HG03460 (cell line): ENCODE data around the gene MAPK14.
"Not testable (repeated sequence)": the region's sequence is repeated elsewhere in the genome, so short reads cannot be mapped to it uniquely, and the experiment has no call there.

Experiments used
- ATAC-seq: cut with Tn5 transposase; IDR thresholded peaks from one replicate; pipeline ENCODE4 v1.9.1; 2021; ENCODE audit not compliant: unreplicated experiment

Gene MAPK14

DNA sequence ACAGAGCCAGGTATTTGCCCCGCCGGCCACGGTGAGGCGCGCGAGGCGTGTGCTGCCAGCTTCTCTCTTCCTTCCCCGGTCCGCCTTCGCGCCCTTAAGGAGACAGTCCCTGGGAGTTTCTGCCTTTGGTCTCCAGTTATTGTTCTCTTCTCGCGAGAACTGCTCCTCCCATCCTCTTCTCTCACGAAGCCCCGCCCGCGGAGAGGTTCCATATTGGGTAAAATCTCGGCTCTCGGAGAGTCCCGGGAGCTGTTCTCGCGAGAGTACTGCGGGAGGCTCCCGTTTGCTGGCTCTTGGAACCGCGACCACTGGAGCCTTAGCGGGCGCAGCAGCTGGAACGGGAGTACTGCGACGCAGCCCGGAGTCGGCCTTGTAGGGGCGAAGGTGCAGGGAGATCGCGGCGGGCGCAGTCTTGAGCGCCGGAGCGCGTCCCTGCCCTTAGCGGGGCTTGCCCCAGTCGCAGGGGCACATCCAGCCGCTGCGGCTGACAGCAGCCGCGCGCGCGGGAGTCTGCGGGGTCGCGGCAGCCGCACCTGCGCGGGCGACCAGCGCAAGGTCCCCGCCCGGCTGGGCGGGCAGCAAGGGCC, at the start of gene MAPK14:
Gene MAPK14, plus strand, starts transcription at position 308 of the 587 bp plus-strand sequence. CDS start 350 bp downstream, outside the sequence.
- peak; percentile 78 for ATAC-seq

GRCh38 chr6:35980126-35980525, 47.5 kb upstream of the MAPK14 start:
- not testable (repeated sequence) for ATAC-seq

- ATAC-seq, result no peak
These were observed 46.5 kb upstream of the MAPK14 start for GRCh38 chr6:35980991-35981645.

DNA sequence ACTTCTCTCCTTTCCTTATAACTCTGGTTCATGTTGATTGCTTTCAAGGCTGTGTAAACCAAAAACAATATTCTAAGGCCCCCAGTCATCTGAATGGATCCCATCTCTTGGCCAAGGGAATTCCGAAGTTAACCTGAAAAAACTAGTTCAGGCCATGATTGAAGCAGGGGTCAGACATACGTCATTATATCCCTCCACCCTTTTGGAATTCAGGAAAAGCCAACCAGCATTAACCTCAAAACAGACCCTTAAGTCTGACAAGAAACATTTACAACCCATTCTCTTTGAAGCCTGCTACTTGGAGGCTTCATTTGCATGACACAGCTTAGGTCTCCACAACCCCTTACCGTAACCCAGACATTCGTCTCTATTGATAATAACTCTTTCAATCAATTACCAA, 42.9 kb upstream of the MAPK14 start:
- no peak for ATAC-seq

DNA sequence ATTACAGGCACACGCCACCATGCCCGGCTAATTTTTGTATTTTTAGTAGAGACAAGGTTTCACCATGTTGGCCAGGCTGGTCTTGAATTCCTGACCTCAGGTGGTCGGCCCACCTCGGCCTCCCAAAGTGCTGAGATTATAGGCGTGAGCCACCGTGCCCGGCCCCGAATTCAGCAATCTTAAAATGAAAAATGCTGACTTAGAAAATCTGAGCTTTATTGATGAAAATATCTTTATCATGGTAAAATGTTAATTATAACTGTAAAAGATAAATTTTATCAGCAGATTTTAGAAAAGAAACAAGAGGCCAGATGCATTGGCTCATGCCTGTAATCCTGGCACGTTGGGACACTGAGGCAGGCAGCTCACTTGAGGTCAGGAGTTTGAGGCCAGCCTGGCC, 39.6 kb upstream of the MAPK14 start:
- ATAC-seq, result not testable (repeated sequence)

- no peak for ATAC-seq
These were observed 34.5 kb upstream of the MAPK14 start for GRCh38 chr6:35993150-35993549.

- no peak for ATAC-seq
These were observed 27.2 kb upstream of the MAPK14 start for GRCh38 chr6:36000451-36000850.

- ATAC-seq, result no peak
These were observed 11.9 kb upstream of the MAPK14 start for GRCh38 chr6:36015666-36016065.

DNA sequence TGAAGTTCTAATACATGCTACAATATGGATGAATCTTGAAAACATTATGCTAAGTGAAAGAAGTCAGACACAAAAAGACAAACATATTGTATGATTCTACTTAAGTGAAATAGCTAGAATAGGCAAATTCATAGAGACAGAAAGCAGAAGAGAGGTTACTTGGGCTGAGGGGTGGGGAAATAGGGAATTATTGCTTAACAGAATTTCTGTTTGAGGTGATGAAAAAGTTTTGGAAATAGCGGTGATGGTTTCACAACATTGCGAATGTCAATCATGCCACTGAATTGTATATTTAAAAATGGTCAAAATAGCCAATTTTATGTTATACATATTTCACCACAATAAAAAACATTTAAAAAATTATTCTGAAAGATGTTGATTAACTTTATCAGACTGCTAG, 9.3 kb upstream of the MAPK14 start:
- no peak for ATAC-seq

DNA sequence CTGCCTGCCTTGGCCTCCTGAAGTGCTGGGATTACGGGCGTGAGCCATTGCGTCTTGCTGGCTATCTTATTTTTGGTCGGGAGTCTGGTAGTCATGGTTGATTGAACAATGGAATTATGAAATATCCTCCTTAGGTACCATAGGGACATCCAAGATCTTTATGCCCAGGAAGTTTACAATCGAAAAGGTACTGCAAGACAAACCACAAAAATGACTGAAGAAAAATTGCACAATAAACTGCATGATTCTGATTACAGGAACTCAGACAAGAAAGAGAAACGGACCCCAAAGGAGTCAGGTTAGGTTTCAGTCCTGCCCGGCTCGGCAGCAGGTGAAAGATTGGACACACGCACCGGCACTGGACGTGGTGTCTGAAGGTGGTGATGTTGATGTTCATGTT, 8.4 kb upstream of the MAPK14 start:
- ATAC-seq, result no peak

DNA sequence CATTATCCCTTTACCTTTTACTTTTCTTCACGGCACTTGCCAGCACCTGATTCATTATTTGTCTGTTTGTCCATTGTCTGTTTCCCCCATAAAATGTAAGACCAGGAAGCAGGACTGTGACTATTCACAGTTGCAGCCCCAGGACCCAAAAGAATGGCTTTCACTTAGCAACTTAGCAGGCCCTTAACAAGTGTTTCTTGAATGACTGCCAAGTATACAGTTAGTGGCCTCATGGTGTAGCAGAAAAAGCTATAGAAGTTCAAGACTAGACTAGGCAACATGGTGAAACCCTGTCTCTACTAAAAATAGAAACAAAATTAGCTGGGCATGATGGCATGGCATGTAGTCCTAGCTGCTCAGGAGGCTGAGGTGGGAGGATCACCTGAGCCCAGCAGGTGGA, 7.5 kb upstream of the MAPK14 start:
- no peak for ATAC-seq

DNA sequence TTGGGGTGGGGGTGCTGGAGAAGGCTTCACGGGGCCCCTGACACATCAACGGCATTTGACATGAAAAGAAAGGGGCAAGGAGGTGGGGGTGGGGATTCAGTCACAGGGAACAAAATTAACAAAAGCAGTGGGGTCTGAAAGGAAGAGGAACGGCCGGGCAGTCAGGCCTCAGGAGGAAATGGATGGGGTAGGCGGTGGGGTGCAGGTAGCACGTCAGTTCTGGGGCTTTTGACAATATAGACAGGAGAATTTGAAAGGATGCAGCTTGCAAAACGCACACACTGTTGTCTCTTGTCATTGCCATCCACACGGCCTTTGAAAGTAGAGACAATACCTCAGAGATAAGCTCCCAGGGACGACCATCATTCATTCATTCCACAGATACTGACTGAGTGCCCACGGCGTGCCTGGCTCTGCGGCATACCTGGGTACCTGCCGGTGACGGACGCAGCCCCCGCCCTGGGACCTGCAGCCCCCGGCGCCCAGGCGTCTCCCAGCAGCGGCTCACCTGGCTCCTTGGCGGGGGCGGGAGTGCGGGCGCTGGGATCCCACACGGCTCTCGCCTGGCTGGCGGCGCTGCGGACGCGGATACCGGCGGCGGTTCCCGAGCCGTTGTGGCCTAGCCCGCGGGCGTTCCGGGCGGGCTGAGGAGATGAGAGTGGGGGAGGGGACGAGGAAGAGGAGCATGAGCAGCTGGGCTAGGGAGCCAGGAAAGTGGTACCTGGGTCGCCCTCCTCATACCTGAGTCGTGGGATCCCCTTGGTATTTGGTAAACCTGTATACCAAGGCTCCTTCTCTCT, 3.4 kb upstream of the MAPK14 start, which contains the start of gene SLC26A8:
Gene SLC26A8, minus strand, starts transcription at position 646 of the 800 bp plus-strand sequence. CDS start 4,934 bp downstream, outside the sequence.
- ATAC-seq, result no peak

DNA sequence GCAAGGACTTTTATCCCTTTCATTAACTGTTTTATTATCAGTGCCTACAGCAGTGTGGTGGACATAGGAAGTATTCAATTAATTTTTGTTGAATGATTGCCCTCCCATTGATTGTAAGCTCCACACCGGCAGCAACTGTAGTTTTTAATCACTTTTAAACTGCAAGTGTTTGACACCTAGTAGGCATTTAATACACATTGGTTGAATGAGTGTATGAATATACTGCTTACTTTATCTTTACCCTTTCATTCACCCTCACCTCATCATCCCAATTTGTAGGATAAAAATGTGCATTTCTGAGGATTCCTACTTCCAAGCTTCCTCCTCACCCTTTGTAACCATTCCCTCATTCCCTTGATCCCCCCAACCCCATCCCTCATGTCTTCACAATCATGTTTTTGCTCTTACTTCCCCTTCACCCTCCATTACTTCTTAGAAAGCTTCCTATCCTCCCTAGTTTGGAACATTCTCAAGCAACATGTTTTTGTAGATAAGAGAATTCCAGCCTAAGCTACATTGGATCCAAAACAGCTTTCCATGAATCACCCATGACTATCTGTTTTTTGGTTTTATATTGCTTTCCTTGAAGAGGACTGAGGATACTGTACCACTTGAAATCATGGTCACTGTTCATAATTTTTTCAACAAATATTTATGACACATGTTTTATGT, 2.2 kb upstream of the MAPK14 start:
- ATAC-seq, result no peak

GRCh38 chr6:36025932-36026327, 1.7 kb upstream of the MAPK14 start:
- ATAC-seq, result no peak

DNA sequence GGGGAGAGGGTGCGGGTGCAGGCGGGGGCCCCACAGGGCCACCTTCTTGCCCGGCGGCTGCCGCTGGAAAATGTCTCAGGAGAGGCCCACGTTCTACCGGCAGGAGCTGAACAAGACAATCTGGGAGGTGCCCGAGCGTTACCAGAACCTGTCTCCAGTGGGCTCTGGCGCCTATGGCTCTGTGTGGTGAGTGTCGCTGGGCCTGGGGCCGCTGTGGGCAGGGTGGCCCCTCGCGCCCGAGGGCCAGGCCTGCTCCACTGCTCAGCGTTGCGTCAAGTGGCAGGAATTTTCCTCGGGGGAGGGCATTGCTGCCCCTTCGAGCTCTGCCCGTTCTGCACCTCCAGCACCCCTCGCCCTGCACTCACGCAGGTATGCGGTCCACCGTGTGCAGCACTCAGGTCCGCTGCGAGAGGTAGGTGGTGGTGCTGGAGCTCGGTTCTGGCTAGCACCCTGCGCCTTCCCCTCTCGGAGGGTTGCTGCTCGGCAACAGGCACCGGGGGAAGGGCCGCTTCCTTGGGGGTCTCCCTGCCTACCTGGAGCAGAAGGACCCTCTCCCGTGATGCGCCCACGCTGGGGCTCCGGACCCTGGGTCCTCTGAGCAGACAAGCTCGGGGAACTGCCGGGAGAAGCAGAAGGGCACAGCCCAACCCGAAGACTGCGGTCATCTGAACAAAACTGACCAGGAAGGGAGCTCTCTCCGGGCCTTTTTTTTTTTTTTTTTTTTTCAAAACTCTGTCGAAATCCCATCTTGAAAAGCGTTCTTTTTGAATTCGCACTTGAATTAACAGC, 674 bp downstream of the MAPK14 start:
- ATAC-seq, result peak; percentile 29

DNA sequence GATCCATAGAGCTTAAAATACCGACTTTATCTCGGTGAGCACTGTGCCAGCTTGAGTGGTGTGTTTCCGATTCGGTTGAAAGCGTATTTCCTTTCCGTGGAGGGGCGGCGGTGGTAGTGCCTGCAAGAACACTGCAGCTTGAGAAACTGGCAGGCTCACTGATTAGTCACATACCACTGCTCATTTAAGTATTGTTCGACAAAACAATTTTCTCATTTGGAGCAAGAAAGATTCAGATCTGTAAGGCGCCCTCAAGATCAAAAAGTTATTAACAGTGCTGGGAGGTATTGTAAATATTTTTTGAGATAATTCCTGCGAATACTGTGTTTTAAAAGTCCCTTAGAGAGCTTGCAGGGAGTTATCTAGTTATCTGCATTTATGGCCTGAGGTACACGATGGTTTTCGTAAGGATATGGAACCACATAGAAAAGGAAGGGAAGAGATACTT, 1.3 kb downstream of the MAPK14 start:
- no peak for ATAC-seq

- ATAC-seq, result no peak
These were observed 1.9 kb downstream of the MAPK14 start for GRCh38 chr6:36029464-36029863.

- ATAC-seq, result no peak
These were observed 4.7 kb downstream of the MAPK14 start for GRCh38 chr6:36032261-36032660.

- not testable (repeated sequence) for ATAC-seq
These were observed 5.5 kb downstream of the MAPK14 start for GRCh38 chr6:36033144-36033543.

GRCh38 chr6:36033935-36034334, 6.3 kb downstream of the MAPK14 start:
- no peak for ATAC-seq

GRCh38 chr6:36034441-36034840, 6.8 kb downstream of the MAPK14 start:
- ATAC-seq, result no peak
